NCI-H748 (cell line): ENCODE measurements around the gene IGF2R.

Experiments
- DNase-seq: peaks from one replicate; lab custom pipeline; 2025; ENCODE audit not compliant: unreplicated experiment; lab: John Stamatoyannopoulos, UW

Gene IGF2R

GRCh38 chr6:159973406-159973805 lies 4.5 kb downstream of the IGF2R start:
- no peak for DNase-seq

GRCh38 chr6:159973951-159974350 lies 5.1 kb downstream of the IGF2R start:
- no peak for DNase-seq

- DNase-seq = no peak
These were observed 6.0 kb downstream of the IGF2R start for GRCh38 chr6:159974932-159975331.

GRCh38 chr6:159976686-159977254 lies 7.9 kb downstream of the IGF2R start:
- DNase-seq = no peak

- DNase-seq = no peak
These were observed 8.5 kb downstream of the IGF2R start for GRCh38 chr6:159977255-159977903.

GRCh38 chr6:159977904-159978268 lies 9.0 kb downstream of the IGF2R start:
- DNase-seq = no peak

GRCh38 chr6:159978291-159979135 lies 9.6 kb downstream of the IGF2R start:
- DNase-seq = no peak

GRCh38 chr6:159979136-159979874 lies 10.4 kb downstream of the IGF2R start:
- DNase-seq = no peak

- no peak for DNase-seq
These were observed 11.6 kb downstream of the IGF2R start for GRCh38 chr6:159980474-159980873.

- no peak for DNase-seq
These were observed 12.2 kb downstream of the IGF2R start for GRCh38 chr6:159981071-159981402.

- DNase-seq = no peak
These were observed 12.7 kb downstream of the IGF2R start for GRCh38 chr6:159981403-159982245.

GRCh38 chr6:159982731-159983506 lies 14.0 kb downstream of the IGF2R start:
- no peak for DNase-seq

- no peak for DNase-seq
These were observed 14.8 kb downstream of the IGF2R start for GRCh38 chr6:159983641-159984080.

GRCh38 chr6:159984268-159984786 lies 15.4 kb downstream of the IGF2R start:
- DNase-seq = no peak

GRCh38 chr6:159985296-159985945 lies 16.5 kb downstream of the IGF2R start:
- DNase-seq = no peak

- no peak for DNase-seq
These were observed 20.1 kb downstream of the IGF2R start for GRCh38 chr6:159988983-159989454.

GRCh38 chr6:159989492-159990480 lies 20.9 kb downstream of the IGF2R start:
- no peak for DNase-seq

GRCh38 chr6:159992366-159992765 lies 23.5 kb downstream of the IGF2R start:
- no peak for DNase-seq
